PFSK-1 (cell line): Measurements from ENCODE around the gene SCN5A.

Experiments used
- FOXP2 ChIP-seq: optimal IDR thresholded peaks from 2 replicates; pipeline ENCODE3; 2011; ENCODE audit warnings: borderline replicate concordance, control low read depth, inconsistent platforms; ENCODE audit not compliant: insufficient read depth; ENCODE audit errors: extremely low read length, extremely low read depth
- POLR2AphosphoS5 ChIP-seq: IDR thresholded peaks from 2 replicates; pipeline ENCODE4 v1.6.1; 2012; ENCODE audit warnings: low read depth, mild to moderate bottlenecking, control low read depth, low read length, moderate library complexity
- REST ChIP-seq, 2 experiments: IDR thresholded peaks; 2 replicates each; pipeline versions ENCODE4 v1.6.1 to v1.8.0; 2011 to 2012; ENCODE audit warnings: low read depth in 2 of 2, low read length in 2 of 2, control low read depth in 1 of 2, inconsistent platforms in 1 of 2, mild to moderate bottlenecking in 1 of 2, moderate library complexity in 1 of 2; ENCODE audit not compliant: insufficient read depth in 1 of 2
- SIN3A ChIP-seq: IDR thresholded peaks from 2 replicates; pipeline ENCODE4 v1.6.1; 2012; ENCODE audit warnings: mild to moderate bottlenecking, low read length, moderate library complexity, borderline replicate concordance; ENCODE audit not compliant: insufficient read depth
- TAF1 ChIP-seq: IDR thresholded peaks from 2 replicates; pipeline ENCODE4 v1.6.1; 2012; ENCODE audit warnings: low read length, control low read depth, borderline replicate concordance; ENCODE audit not compliant: insufficient read depth

GRCh38 chr3:38573111-38573510, 76.4 kb downstream of the SCN5A start:
- TF ChIP-seq POLR2AphosphoS5 (no peak), REST (IDR thresholded peaks at IDR 0.05; ENCODE audit: insufficient read depth in 1 of 2, low read depth in 2 of 2, low read length in 2 of 2) (no peak), TAF1 (no peak), SIN3A (no peak), FOXP2 (no peak)
